GM19025 (cell line): ENCODE data around the gene ZNF799.
"Not testable (repeated sequence)": the region's sequence is repeated elsewhere in the genome, so short reads cannot be mapped to it uniquely, and the experiment has no call there.

Experiments
- ATAC-seq: cut with Tn5 transposase; IDR thresholded peaks from one replicate; pipeline ENCODE4 v1.9.1; 2021; ENCODE audit warnings: mild to moderate bottlenecking, low read depth, moderate library complexity; ENCODE audit not compliant: unreplicated experiment

The ZNF799 gene

DNA sequence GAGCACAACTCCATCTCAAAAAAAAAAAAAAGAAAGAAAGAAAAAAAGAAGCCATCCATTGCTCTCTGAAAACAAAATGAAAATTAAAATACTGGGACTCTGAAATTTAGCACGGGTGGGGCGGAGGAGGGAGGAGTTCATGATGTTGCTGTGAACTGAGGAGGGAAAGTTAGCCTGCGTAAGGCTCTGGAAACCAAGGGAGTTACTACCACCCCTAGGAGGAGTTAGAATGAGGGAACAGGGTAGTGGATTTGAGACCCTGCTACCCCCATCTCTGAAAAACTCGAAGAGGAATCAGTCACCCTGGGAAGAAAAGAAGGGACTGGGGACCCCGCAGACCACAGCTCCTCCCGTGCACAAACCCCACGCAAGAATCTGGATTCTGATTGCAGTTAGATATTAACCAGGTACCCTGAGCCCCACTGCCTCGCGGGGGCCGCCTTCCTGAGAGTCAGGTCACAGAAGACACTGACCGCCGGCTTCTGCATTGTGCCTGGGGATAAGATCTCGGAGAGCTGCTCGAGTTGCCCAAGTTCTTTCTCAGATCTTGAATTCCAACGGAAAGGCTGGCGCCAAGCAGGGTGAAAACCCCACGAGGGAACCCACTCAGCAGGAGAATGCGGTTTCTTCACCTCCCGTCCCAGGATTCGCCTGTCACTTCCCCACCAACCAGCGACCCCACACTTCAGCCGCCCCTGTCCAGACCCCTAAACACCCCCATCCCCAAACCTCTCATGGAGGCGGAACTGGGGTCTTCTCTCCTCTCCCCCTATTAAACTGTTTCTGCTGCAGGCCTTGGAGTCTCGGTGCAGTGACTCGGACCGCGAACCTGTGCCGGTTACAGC, 36.5 kb downstream of the ZNF799 start:
- ATAC-seq, result no peak

DNA sequence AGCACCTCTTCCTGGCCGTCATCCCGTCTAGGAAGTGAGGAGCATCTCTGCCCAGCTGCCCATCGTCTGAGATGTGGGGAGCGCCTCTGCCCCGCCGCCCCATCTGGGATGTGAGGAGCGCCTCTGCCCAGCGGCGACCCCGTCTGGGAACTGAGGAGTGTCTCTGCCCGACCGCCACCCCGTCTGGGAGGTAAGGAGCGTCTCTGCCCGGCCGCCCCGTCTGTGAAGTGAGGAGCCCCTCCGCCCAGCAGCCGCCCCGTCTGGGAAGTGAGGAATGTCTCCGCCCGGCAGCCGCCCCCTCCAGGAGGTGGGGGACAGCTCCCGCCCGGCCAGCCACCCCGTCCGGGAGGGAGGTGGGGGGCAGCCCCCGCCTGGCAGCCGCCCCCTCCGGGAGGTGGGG, 38.8 kb downstream of the ZNF799 start:
- ATAC-seq, result not testable (repeated sequence)

DNA sequence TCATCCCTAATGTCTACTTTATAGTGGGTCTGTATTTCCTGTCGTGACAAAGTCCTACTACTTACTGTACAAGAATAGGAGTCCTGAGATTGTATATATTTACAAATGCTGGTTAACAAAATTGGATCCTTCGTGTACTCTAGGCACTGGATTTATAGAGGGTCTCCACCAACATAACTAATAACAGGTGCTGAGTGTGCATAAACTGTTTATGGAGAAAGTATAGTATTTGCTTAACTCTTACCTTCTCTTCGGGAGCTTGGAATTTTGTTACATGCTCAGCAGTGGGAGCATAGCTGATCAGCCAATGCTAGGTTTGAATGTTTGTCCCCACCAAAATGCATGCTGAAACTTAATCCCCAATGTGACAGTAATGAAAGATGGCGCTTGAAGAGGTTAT, 47.7 kb downstream of the ZNF799 start:
- ATAC-seq, result no peak

DNA sequence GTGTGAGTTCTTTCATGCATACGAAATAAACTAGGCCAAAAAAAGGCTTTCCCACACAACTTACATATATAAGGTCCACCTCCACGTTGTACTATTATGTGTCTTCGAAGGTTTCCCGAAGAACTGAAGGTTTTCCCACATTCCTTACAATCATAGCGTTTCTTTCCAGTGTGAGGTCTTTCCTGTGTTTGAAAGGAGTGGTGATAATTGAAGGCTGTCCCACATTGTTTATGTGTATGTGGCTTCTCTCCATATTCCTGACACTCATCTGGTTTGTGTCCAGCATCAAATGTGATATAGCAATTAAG, 50.2 kb downstream of the ZNF799 start:
- ATAC-seq, result no peak

DNA sequence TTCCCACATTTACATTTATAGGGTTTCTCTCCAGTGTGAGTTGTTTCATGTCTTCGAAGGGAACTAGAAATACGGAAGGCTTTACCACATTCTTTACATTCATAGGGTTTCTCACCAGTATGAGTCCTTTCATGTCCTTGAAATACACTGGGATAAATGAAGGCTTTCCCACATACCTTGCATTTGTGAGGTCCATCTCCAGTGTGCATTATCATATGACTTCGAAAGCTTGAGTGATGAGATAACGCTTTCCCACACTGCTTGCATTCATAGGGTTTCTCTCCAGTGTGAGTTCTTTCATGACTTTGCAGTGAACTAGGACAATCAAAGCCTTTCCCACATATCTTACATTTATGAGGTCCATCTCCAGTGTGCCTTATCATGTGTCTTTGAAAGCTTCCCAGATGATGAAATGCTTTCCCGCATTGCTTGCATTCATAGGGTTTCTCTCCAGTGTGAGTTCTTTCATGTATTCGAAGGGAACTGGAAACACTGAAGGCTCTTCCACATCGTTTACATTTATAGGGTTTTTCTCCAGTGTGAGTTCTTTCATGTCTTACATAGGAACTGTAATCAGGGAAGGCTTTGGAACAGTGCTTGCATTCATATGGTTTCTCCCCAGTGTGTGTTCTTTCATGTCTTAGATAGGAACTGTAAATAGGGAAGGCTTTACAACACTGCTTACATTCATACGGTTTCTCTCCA, 50.7 kb downstream of the ZNF799 start:
- no peak for ATAC-seq

DNA sequence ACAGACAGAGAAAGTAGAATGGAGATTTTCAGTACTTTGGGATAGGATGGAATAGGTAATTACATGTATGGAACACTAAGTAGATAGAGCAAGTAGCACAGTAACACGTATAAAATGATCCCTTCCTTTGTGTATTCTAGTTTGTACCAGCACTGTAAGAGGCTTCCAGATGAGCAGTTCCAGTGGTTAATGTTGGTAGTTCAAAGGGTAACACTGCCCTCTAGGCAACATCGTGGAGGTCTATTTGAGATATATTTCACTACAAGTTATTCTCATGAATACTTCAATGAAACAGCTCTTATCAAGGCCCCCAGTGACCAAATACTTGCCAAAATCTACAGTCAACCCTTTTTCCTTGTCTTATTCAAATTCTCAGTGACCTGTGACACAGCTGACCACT, 54.2 kb downstream of the ZNF799 start:
- ATAC-seq, result no peak

DNA sequence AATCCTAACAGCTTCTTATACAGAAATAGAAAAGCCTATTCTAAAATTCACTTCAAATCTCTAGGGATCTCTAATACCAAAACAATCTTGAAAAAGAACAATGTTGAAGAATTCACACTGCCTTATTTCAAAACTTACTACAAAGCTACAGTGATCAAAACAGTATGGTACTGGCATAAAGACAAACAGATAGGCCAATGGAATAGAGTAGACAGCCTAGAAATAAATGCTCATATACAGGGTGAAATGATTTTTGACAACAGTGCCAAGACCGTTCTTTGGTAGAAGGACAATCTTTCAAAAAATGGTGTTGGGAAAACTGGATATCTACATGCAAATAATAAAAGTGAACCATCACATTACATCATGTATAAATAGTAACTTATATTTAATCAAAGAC, 55.9 kb downstream of the ZNF799 start:
- ATAC-seq, result no peak
